Stimulated activated CD4-positive, alpha-beta T cell treated with anti-CD3 and anti-CD28 coated beads, Interleukin-1b, Interleukin-23, amount 100 ng/mL, for 4 hours (primary cell): ENCODE results near the gene TGFBR2.
"Not testable (repeated sequence)": the region's sequence is repeated elsewhere in the genome, so short reads cannot be mapped to it uniquely, and the experiment has no call there.

Experiments used
- DNase-seq, 2 donors: peaks; one replicate each; pipeline ENCODE4 v3.0.0-alpha.2; 2020; ENCODE audit warnings: low read depth in 2 of 2

TGFBR2 gene

GRCh38 chr3:30619318-30619717 lies 12.9 kb downstream of the TGFBR2 start:
- DNase-seq, result no peak

GRCh38 chr3:30620402-30621360 lies 14.3 kb downstream of the TGFBR2 start:
- DNase-seq, result no peak

DNA sequence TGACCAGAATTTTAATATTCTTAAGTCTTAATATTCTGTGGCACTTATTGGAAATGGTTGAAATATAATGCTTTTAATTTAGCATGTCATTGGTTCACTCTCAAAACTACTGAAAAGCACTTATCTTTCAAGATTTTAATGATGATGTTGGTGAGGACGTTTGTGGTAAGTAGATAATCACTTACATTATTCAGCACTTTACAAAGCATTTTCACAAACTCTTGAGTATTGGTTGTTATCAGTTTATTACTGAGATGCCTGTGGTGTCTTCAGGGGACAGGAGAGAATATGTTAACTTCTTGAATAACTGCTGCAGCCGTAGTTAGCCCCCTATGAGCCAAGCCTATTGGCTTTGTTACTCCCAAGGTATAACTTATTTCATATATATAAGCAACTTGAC lies 15.2 kb downstream of the TGFBR2 start:
- no peak for DNase-seq

GRCh38 chr3:30622047-30622545 lies 15.7 kb downstream of the TGFBR2 start:
- no peak for DNase-seq

DNA sequence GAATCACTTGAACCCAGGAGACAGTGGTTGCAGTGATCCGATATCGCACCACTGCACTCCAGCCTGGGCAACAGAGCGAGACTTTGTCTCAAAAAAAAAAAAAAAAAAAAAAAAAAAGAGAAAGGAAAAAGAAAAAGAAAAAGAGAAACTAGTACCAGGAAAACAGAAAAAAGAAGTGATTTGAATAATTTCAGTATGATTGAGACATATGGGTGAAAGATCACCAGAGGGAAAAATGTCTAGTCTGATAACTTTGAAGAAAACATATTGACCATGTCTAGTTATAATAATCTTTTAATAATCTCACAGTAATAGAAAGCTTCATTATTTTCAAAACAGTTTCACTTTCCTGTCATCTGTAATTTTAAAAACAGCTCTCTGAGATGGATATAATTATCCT lies 16.4 kb downstream of the TGFBR2 start:
- no peak for DNase-seq

- DNase-seq, result no peak
Observed at GRCh38 chr3:30623351-30623750, 16.9 kb downstream of the TGFBR2 start.

- not testable (repeated sequence) for DNase-seq
Observed at GRCh38 chr3:30624480-30624879, 18.1 kb downstream of the TGFBR2 start.

GRCh38 chr3:30625541-30626438 lies 19.4 kb downstream of the TGFBR2 start:
- no peak for DNase-seq

GRCh38 chr3:30626443-30627180 lies 20.2 kb downstream of the TGFBR2 start:
- DNase-seq, result no peak

- DNase-seq, result no peak
Observed at GRCh38 chr3:30628205-30628900, 22.0 kb downstream of the TGFBR2 start.

GRCh38 chr3:30628901-30629590 lies 22.6 kb downstream of the TGFBR2 start:
- no peak for DNase-seq

DNA sequence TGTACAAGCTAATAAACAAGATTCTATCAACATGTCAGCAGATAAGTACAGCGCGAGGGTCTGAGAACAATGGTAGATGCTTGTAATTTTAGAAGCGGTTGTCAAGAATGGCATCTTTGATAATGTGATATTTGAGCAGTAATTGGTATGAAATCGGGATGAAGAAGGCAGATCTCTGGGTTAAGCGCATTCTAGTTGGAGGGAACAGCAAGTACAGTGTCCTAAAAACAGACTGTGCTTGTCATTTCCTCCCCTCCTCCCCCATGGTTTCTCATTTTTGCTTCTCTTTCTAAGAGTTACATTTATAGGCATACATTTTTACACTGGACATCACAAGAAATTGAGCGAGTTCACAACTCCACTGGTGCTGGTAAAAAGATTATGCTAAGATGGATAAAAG lies 23.3 kb downstream of the TGFBR2 start:
- DNase-seq, result no peak

DNA sequence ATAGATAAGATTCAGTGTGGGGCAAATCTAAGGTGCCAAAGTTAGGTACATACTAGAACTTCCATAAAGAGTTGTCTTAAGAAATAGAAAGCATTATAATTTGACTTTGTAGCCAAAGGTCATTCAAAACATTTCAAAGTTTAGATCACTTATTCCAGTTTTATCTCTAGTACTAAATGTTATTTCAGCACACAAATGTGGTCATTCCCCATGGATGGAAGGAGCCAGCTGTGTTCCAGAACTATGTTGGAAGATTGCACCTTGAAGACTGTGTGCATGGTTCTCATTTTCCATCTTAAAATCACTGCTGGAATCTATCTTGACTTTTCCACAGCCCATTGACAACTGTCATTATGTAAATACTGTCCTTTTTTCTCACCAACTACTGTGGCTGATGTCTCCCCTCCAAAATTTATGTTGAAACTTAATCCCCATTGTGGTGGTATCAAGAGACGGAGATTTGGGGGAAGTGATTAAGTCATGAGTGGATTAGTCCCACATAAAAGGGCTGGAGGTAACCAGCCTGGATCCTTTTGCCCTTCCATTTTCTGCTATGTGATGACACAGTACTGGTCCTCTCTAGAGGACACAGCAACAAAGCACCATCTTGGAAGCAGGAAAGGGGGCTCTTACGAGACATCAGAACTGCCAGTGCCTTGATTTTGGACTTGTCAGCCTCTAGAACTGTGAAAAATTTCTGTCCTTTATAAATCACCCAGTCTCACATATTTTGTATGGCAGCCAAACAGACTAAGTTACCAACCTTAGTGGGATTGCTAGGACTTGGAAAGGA lies 24.0 kb downstream of the TGFBR2 start:
- no peak for DNase-seq

DNA sequence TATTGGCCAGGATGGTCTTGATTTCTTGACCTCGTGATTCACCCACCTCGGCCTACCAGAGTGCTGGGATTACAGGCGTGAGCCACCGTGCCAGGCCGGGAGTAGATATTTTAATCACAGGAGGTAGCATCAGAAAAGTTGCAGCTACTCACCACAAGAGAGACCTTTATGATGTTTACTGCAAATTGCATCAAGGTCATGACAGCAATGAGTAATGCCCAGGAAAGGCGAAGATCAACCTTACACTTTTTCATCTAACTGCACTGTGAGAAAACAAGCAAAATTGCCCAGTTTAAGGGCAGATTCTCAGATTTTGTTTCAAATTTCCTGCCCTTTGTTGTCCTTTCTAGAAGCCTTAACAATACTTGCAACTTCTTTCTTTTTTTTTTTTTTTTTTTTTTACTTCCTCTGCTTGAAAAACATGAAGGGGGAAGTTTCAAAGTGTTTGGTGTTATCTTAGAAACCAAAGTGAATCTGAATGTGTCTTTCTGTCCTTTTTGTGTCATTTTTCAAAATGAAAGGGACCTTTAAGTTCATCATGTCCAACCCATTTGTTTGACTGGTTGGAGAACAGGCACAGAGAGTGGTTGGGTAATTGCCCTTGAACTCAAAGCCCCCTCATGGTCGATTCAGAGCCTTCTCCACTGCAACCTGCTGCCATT lies 25.0 kb downstream of the TGFBR2 start:
- DNase-seq, result no peak

- no peak for DNase-seq
Observed at GRCh38 chr3:30632065-30632464, 25.7 kb downstream of the TGFBR2 start.

DNA sequence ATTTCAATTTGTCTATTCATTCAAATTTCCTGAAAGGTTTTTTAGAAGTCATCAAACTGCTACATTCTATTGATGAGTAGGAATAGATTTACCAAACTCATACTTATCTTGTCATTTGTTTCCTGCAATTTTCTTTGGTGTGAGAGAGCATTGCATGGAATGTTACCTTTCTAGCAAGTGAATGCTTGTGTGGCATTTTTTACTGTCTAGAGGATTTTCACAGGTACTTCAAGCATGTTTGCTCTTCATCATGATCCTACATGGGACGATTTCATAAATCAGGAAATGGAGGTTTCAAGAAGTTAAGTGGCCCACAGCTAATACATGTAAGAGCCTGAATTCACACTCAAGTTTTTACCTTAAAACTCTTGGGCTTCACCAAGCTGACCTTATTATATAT lies 26.1 kb downstream of the TGFBR2 start:
- DNase-seq, result no peak

DNA sequence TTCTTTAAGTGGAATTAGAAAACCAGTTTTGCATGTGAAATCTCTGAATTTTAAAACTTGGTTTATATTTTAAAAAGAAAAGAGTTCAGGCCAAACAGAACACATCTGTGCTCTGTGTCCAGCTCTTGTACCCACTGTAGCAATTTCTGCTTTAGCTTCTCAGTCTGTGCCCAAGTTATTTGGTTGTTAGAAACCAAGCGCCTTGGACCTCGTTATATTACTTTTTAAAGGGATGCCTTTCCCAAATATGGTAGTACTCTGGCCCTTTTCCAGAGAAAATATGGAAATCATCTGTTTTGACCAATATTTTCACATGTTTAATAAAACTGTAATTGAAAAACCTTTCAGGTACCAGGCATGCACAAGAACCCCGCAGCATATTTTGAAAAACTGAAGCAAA lies 27.3 kb downstream of the TGFBR2 start:
- DNase-seq, result no peak

GRCh38 chr3:30634761-30635735 lies 28.6 kb downstream of the TGFBR2 start:
- DNase-seq, result no peak
